Ishikawa (cell line): ENCODE results near the gene MARCHF11.

Experiments used
- CEBPB ChIP-seq: IDR thresholded peaks from 2 replicates; pipeline ENCODE4 v1.6.1; 2012
- CREB1 ChIP-seq: IDR thresholded peaks from 2 replicates; pipeline ENCODE4 v1.6.1; 2012; ENCODE audit warnings: low read depth
- EGR1 ChIP-seq: IDR thresholded peaks from 2 replicates; pipeline ENCODE4 v1.6.1; 2012
- EP300 ChIP-seq: IDR thresholded peaks from 2 replicates; pipeline ENCODE4 v1.6.1; 2012; ENCODE audit warnings: borderline replicate concordance
- FOXM1 ChIP-seq: IDR thresholded peaks from 2 replicates; pipeline ENCODE4 v1.6.1; 2012; ENCODE audit warnings: low read depth, borderline replicate concordance
- MAX ChIP-seq: IDR thresholded peaks from 2 replicates; pipeline ENCODE4 v1.6.1; 2012
- NFIC ChIP-seq: IDR thresholded peaks from 2 replicates; pipeline ENCODE4 v1.6.1; 2012
- RAD21 ChIP-seq: IDR thresholded peaks from 2 replicates; pipeline ENCODE4 v1.6.1; 2012; ENCODE audit warnings: low read depth
- REST ChIP-seq: IDR thresholded peaks from 2 replicates; pipeline ENCODE4 v1.6.1; 2012; ENCODE audit warnings: low read depth, mild to moderate bottlenecking
- TAF1 ChIP-seq: IDR thresholded peaks from 2 replicates; pipeline ENCODE4 v1.6.1; 2012; ENCODE audit warnings: low read depth, mild to moderate bottlenecking
- TCF12 ChIP-seq: IDR thresholded peaks from 2 replicates; pipeline ENCODE4 v1.6.1; 2012; ENCODE audit warnings: low read depth
- TEAD4 ChIP-seq: IDR thresholded peaks from 2 replicates; pipeline ENCODE4 v1.6.1; 2012
- USF1 ChIP-seq: IDR thresholded peaks from 2 replicates; pipeline ENCODE4 v1.6.1; 2012
- YY1 ChIP-seq: IDR thresholded peaks from 2 replicates; pipeline ENCODE4 v1.6.1; 2012; ENCODE audit warnings: low read depth
- ZBTB7A ChIP-seq: IDR thresholded peaks from 2 replicates; pipeline ENCODE4 v1.6.1; 2012; ENCODE audit warnings: low read depth

MARCHF11 gene

GRCh38 chr5:16135506-16135905 lies 44.1 kb downstream of the MARCHF11 start:
- TF ChIP-seq TAF1 (no peak), EGR1 (no peak), FOXM1 (no peak), NFIC (no peak), EP300 (no peak), TCF12 (no peak), CREB1 (no peak), YY1 (no peak), CEBPB (no peak), ZBTB7A (no peak), RAD21 (no peak), TEAD4 (no peak), REST (no peak)

- TF ChIP-seq CREB1: no peak
- TF ChIP-seq EP300: no peak
- no peak for TF ChIP-seq USF1
- no peak for TF ChIP-seq FOXM1
- no peak for TF ChIP-seq NFIC
- TF ChIP-seq MAX: no peak
- no peak for TF ChIP-seq TEAD4
- TF ChIP-seq TAF1: no peak
- no peak for TF ChIP-seq RAD21
- TF ChIP-seq YY1: no peak
- TF ChIP-seq EGR1: no peak
- no peak for TF ChIP-seq TCF12
- TF ChIP-seq REST: no peak
- no peak for TF ChIP-seq ZBTB7A
- TF ChIP-seq CEBPB: no peak
These were observed 44.6 kb downstream of the MARCHF11 start for GRCh38 chr5:16135003-16135402.

GRCh38 chr5:16134204-16134603 lies 45.4 kb downstream of the MARCHF11 start:
- TF ChIP-seq FOXM1 (no peak), RAD21 (no peak), REST (no peak), EGR1 (no peak), TEAD4 (no peak), USF1 (no peak), EP300 (no peak), YY1 (no peak), ZBTB7A (no peak), CEBPB (no peak), NFIC (no peak), MAX (no peak), TAF1 (no peak), TCF12 (no peak), CREB1 (no peak)

GRCh38 chr5:16131878-16132277 lies 47.7 kb downstream of the MARCHF11 start:
- TF ChIP-seq REST: no peak
- TF ChIP-seq NFIC: no peak
- no peak for TF ChIP-seq FOXM1
- no peak for TF ChIP-seq TAF1
- no peak for TF ChIP-seq MAX
- no peak for TF ChIP-seq USF1
- no peak for TF ChIP-seq RAD21
- no peak for TF ChIP-seq EGR1
- TF ChIP-seq CREB1: no peak
- no peak for TF ChIP-seq YY1
- no peak for TF ChIP-seq CEBPB
- no peak for TF ChIP-seq EP300
- TF ChIP-seq TCF12: no peak
- no peak for TF ChIP-seq TEAD4
